GM12873 (cell line): ENCODE data around the gene SMIM38.

Experiments
- TF ChIP-seq, protein P1 (sequence below): IDR thresholded peaks from 2 replicates; pipeline ENCODE4 v1.5.1; 2012; ENCODE audit warnings: low read depth, mild to moderate bottlenecking, moderate library complexity, low read length, control low read depth; ENCODE audit not compliant: insufficient read depth; ENCODE audit errors: missing control alignments

The SMIM38 gene

GRCh38 chr11:69200331-69201065, 44.8 kb downstream of the SMIM38 start:
- TF ChIP-seq, protein P1, sequence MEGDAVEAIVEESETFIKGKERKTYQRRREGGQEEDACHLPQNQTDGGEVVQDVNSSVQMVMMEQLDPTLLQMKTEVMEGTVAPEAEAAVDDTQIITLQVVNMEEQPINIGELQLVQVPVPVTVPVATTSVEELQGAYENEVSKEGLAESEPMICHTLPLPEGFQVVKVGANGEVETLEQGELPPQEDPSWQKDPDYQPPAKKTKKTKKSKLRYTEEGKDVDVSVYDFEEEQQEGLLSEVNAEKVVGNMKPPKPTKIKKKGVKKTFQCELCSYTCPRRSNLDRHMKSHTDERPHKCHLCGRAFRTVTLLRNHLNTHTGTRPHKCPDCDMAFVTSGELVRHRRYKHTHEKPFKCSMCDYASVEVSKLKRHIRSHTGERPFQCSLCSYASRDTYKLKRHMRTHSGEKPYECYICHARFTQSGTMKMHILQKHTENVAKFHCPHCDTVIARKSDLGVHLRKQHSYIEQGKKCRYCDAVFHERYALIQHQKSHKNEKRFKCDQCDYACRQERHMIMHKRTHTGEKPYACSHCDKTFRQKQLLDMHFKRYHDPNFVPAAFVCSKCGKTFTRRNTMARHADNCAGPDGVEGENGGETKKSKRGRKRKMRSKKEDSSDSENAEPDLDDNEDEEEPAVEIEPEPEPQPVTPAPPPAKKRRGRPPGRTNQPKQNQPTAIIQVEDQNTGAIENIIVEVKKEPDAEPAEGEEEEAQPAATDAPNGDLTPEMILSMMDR: no peak

DNA sequence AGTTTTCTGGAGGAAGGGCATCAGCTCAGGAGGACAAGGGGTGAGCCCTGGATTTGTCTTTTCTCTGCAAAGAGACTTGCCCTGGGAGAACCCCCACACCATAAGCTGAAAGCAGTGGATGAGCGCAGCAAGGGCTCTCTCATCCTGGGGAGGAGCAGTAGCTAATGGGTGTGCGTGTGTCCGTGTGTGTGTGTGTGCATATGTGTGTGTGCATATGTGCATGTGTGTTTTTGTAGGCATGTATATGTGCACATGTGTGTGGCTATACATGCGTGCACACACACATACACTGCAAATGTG, 45.3 kb downstream of the SMIM38 start:
- TF ChIP-seq, protein P1: no peak

- TF ChIP-seq, protein P1: no peak
Measured at GRCh38 chr11:69201764-69202370, 46.1 kb downstream of the SMIM38 start.

- TF ChIP-seq, protein P1: no peak
Measured at GRCh38 chr11:69202511-69203221, 46.9 kb downstream of the SMIM38 start.

DNA sequence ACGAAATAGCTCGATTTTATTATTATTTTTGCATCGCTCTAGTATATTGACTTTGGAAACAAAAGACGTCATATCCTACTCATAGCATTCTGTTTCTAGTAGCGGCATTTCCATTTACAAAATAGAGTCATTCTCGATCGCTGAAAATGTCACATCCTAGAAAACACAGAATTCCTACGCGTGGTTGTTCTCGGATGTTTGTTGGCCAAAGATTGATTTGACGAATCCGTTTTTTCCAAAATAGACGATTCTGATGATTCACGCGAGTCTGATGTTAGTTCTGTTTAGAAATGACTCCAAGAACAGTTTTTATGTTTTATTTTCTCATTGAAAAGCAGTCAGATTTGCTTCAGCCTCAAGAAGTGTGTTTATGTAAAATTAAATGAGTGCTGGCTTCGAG, 47.6 kb downstream of the SMIM38 start:
- TF ChIP-seq, protein P1: no peak

DNA sequence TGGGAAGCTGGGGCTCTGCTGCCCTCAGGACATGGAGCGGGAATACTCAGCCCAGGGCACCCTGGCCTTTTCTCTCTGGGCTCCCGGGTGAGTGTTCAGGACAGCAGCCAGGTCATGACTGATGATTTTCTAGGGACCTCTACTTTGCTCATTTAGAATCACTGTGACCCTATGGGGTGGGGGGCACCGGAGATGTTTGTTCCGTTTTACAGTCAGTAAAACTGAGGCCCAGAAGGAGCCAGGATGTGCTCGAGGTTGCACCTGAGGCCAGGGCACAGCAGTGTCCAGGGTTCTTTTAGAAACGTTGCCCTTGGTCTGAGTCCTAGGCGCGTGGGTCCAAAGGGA, 48.1 kb downstream of the SMIM38 start:
- TF ChIP-seq, protein P1: no peak

- TF ChIP-seq, protein P1: no peak
Measured at GRCh38 chr11:69204246-69204940, 48.7 kb downstream of the SMIM38 start.
